GM06990 (cell line): ENCODE measurements around the gene ARHGAP23.
A peak's percentile ranks its signal among the peaks of the same experiment; 100 is the strongest.

ENCODE experiments used
- DNase-seq: peaks from one replicate; pipeline ENCODE4 v3.0.0-alpha.2; 2011; ENCODE audit not compliant: insufficient read length; ENCODE audit errors: extremely low read depth
- H3K27me3 ChIP-seq: replicated peaks from 2 replicates; pipeline ENCODE4 v1.6.0; 2011; ENCODE audit warnings: low read length; ENCODE audit not compliant: control insufficient read depth, insufficient read depth
- H3K36me3 ChIP-seq: 2 replicates; pipeline ENCODE4 v1.5.1; 2011; ENCODE audit warnings: low read length; ENCODE audit not compliant: control insufficient read depth, insufficient read depth
- H3K4me3 ChIP-seq: replicated peaks from 2 replicates; pipeline ENCODE4 v1.5.1; 2011; ENCODE audit warnings: low read depth, mild to moderate bottlenecking, control low read depth, low read length
- TF ChIP-seq, protein P1 (sequence below): IDR thresholded peaks from 2 replicates; pipeline ENCODE4 v1.5.1; 2011; ENCODE audit warnings: low read length, control low read depth, mild to moderate bottlenecking, inconsistent platforms; ENCODE audit not compliant: insufficient read depth, poor library complexity, severe bottlenecking

The ARHGAP23 gene

DNA sequence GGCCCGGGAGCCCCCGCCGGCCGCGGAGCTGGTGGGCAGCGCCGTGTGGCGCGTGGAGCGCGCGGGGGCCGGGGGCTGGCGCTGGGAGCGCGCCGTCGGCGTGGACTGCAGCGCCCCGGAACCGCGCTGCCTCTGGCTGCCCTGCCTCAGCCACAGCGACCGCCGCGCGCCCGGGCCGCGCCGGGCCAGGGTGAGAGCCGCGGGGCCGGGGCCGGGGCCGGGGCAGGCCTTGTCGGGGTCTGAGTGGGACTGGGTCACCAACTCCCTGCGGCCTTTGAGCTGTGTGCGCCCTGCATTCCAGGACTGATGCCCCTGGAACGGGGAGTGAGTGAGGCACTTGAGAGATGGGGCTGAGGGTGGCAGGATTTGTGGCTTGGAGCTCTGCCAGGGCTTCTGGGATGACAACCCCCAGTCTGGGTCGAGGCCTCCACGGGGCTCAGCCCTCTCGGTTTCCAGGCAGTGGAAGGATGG is 25.7 kb downstream of the ARHGAP23 start:
- H3K27me3 ChIP-seq = no peaks in the 10 kb centered on the region; the same call in 1 of the 2 replicates
- H3K36me3 ChIP-seq = no peaks in the 10 kb centered on the region
- H3K4me3 ChIP-seq = no peak overlapping the region
- DNase-seq = no peak
- TF ChIP-seq, protein P1, sequence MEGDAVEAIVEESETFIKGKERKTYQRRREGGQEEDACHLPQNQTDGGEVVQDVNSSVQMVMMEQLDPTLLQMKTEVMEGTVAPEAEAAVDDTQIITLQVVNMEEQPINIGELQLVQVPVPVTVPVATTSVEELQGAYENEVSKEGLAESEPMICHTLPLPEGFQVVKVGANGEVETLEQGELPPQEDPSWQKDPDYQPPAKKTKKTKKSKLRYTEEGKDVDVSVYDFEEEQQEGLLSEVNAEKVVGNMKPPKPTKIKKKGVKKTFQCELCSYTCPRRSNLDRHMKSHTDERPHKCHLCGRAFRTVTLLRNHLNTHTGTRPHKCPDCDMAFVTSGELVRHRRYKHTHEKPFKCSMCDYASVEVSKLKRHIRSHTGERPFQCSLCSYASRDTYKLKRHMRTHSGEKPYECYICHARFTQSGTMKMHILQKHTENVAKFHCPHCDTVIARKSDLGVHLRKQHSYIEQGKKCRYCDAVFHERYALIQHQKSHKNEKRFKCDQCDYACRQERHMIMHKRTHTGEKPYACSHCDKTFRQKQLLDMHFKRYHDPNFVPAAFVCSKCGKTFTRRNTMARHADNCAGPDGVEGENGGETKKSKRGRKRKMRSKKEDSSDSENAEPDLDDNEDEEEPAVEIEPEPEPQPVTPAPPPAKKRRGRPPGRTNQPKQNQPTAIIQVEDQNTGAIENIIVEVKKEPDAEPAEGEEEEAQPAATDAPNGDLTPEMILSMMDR = no peak

DNA sequence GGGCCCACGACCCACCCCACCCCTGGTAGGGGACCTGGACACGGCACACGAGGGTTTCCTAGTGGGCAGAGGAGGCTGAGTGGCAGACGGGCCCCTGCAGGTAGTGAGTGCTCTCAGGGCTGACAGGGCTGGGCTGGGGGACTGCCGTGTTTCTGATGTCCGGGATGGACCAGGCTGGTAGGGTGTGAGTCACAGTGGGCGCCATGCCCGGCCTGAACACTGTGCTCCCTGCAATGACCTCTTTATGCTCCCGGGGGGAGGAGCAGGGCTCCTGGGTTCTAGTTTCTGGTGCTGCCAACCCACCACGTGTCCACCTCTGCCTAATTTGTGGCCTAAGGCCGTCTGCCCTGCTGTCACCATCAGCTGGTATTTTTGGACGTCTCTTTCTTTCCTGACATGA is 26.3 kb downstream of the ARHGAP23 start:
- no peak for DNase-seq
- no peaks in the 10 kb centered on the region; the same call in 1 of the 2 replicates for H3K27me3 ChIP-seq
- no peaks in the 10 kb centered on the region for H3K36me3 ChIP-seq
- H3K4me3 ChIP-seq = no peak overlapping the region
- TF ChIP-seq, protein P1 = no peak

DNA sequence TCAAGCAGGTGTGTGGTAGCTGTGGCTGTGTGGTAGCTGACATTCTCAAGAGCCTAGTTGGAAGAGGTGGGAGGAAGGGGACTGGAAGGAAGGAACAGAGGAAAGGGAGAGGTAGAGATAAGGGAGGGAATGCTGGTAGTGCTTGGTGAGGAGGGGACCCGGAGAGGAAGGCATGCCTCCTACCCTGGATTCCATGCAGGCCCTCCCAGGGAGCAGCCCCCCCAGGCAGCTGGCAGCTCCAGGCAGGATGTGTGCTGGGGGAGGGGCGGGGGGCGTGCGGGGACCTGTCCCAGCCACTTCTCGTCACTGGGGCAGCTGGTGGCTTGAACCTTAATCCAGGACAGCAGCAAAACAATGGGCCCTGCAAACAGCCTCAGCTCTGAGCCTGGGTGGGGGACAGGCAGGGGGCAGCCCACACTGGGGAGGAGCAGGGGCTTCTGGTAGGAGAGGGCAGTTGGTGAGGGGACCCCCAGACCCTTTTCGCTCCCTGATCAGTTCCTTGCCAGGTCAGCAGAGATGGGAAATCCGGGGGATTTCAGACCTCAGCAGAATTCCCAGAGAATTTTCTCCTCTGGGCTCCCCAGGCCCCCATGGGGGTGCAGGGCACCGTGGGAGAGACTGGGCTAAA is 27.1 kb downstream of the ARHGAP23 start:
- TF ChIP-seq, protein P1 = no peak
- no peak overlapping the region for H3K4me3 ChIP-seq

DNA sequence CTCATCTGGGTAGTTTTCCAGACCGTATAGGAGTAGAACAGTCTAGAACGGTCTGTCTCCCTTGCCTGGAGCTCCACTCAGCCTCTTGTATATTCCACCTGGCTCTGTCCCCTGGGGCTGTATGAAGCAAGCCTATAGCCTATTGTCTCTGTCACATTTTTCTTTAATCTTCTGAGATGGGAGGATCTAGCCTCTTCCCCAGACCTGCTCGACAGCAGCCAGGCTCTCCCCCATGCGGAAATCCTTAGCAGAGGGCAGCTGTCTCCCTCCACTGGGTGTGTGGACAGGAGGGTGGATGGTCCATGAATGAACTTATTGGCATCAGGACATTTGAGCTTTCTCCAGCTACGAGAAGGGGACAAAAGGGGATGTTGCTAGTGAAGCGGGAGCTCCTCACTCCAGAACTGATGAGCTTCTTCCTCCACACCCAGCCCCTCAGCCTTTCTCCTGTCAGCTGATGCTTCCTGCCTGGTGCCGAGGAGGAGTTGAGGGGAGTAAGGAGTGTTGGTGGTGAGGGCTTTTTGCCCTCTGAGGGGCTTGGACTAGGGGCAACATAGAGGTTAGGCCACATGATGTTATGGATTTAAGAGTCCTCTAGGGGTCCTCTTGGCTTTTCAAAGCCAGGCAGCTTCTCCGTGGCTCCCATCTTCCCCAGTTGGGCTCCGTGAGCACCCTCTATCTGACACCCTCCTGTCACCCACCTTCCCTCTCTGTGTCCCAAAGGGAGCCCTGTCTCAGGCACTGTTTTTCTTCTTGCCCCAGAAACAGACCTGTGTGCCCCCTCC is 28.0 kb downstream of the ARHGAP23 start:
- TF ChIP-seq, protein P1 = peak; percentile 52
- H3K4me3 ChIP-seq = no peak overlapping the region
- H3K36me3 ChIP-seq = no peaks in the 10 kb centered on the region
- no peaks in the 10 kb centered on the region; the same call in 1 of the 2 replicates for H3K27me3 ChIP-seq
- DNase-seq = no peak

More for the DNA sequence above, 27.1 kb downstream of the ARHGAP23 start:
- H3K36me3 ChIP-seq = no peaks in the 10 kb centered on the region
- H3K27me3 ChIP-seq = no peaks in the 10 kb centered on the region; the same call in 1 of the 2 replicates
- no peak for DNase-seq

DNA sequence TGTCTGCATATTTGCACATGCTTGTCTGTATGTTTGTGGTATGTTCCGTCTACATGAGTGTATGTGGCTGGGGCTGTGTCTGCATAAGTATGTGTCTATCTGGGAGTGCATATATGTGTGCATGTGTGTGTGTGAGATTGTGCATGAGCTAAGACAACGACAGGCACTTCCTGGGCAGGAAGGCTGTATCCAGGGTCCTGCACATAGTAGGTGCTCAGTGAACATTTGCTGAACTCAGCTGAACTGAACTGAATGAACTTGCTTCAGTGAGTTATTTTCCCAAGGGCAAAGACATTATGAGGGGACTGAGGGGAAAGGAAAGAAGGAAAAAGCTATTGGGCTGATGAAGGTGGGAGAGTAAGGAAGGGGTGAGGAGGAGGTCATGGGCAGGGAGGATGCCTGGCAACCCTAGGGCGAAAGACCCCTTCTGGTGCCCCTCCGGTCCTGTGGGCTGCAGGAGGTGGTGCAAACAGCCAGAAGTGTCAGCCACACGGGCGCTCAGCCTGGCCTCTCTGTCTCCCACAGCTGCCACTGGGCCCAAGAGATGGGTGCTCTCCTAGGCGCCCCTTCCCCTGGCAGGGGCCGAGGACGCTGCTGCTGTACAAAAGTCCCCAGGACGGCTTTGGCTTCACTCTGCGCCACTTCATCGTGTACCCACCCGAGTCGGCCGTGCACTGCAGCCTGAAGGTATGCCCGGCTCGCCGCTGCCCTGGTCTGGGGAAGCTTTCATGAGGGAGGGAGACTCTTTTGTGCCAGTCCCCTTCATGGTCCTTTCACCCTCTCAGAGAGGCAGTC is 29.5 kb downstream of the ARHGAP23 start:
- H3K4me3 ChIP-seq = no peak overlapping the region
- TF ChIP-seq, protein P1 = no peak
- no peak for DNase-seq
- H3K36me3 ChIP-seq = no peaks in the 10 kb centered on the region
- H3K27me3 ChIP-seq = no peaks in the 10 kb centered on the region; the same call in 1 of the 2 replicates
